HEK293 (cell line): ENCODE data around the gene WASL.

ENCODE experiments used
- GLI4 ChIP-seq: fragments of 450-650 bp; formaldehyde crosslinking; IDR thresholded peaks from 2 replicates; pipeline ENCODE4 v1.5.1; 2016; ENCODE audit warnings: missing biosample characterization, missing genetic modification characterization
- GLIS2 ChIP-seq: fragments of 450-650 bp; formaldehyde crosslinking; IDR thresholded peaks from 2 replicates; pipeline ENCODE4 v1.5.1; 2016; ENCODE audit warnings: missing biosample characterization, missing genetic modification characterization
- HOXA7 ChIP-seq: sonication (generic); formaldehyde crosslinking; IDR thresholded peaks from 2 replicates; pipeline ENCODE4 v1.8.1; 2022; ENCODE audit warnings: missing genetic modification reagents, borderline replicate concordance
- MYNN ChIP-seq: fragments of 450-650 bp; formaldehyde crosslinking; IDR thresholded peaks from 2 replicates; pipeline ENCODE4 v1.5.1; 2016; ENCODE audit warnings: missing biosample characterization, missing genetic modification characterization, borderline replicate concordance
- MZF1 ChIP-seq: fragments of 450-650 bp; formaldehyde crosslinking; IDR thresholded peaks from 2 replicates; pipeline ENCODE4 v1.5.1; 2017; ENCODE audit warnings: missing biosample characterization, missing genetic modification characterization, borderline replicate concordance
- OSR2 ChIP-seq: fragments of 450-650 bp; formaldehyde crosslinking; IDR thresholded peaks from 2 replicates; pipeline ENCODE4 v1.5.1; 2016; ENCODE audit warnings: missing biosample characterization, missing genetic modification characterization
- RBAK ChIP-seq: fragments of 450-650 bp; formaldehyde crosslinking; IDR thresholded peaks from 2 replicates; pipeline ENCODE4 v1.5.1; 2016; ENCODE audit warnings: missing biosample characterization, missing genetic modification characterization
- SALL2 ChIP-seq: fragments of 450-650 bp; formaldehyde crosslinking; IDR thresholded peaks from 2 replicates; pipeline ENCODE4 v1.5.0; 2017; ENCODE audit warnings: missing biosample characterization, mild to moderate bottlenecking, missing genetic modification characterization, borderline replicate concordance
- SP2 ChIP-seq: fragments of 450-650 bp; formaldehyde crosslinking; IDR thresholded peaks from 2 replicates; pipeline ENCODE4 v1.5.1; 2016; ENCODE audit warnings: missing biosample characterization, missing genetic modification characterization
- SP3 ChIP-seq: fragments of 450-650 bp; formaldehyde crosslinking; IDR thresholded peaks from 2 replicates; pipeline ENCODE4 v1.5.1; 2016; ENCODE audit warnings: missing biosample characterization, missing genetic modification characterization
- WT1 ChIP-seq: fragments of 450-650 bp; formaldehyde crosslinking; IDR thresholded peaks from 2 replicates; pipeline ENCODE4 v1.5.1; 2016; ENCODE audit warnings: missing biosample characterization, missing genetic modification characterization
- YY2 ChIP-seq: fragments of 450-650 bp; formaldehyde crosslinking; IDR thresholded peaks from 2 replicates; pipeline ENCODE4 v1.5.1; 2016; ENCODE audit warnings: missing biosample characterization, missing genetic modification characterization
- ZNF169 ChIP-seq: fragments of 450-650 bp; formaldehyde crosslinking; IDR thresholded peaks from 2 replicates; pipeline ENCODE4 v1.5.1; 2016; ENCODE audit warnings: missing biosample characterization, missing genetic modification characterization
- ZNF19 ChIP-seq: fragments of 450-650 bp; formaldehyde crosslinking; IDR thresholded peaks from 2 replicates; pipeline ENCODE4; 2016; ENCODE audit warnings: missing biosample characterization, missing genetic modification characterization, low read depth
- ZNF2 ChIP-seq: fragments of 450-650 bp; formaldehyde crosslinking; IDR thresholded peaks from 2 replicates; pipeline ENCODE4 v1.5.1; 2016; ENCODE audit warnings: missing biosample characterization, missing genetic modification characterization
- ZNF223 ChIP-seq: fragments of 450-650 bp; formaldehyde crosslinking; IDR thresholded peaks from 2 replicates; pipeline ENCODE4 v1.5.1; 2016; ENCODE audit warnings: missing biosample characterization, missing genetic modification characterization
- ZNF266 ChIP-seq: fragments of 450-650 bp; formaldehyde crosslinking; IDR thresholded peaks from 2 replicates; pipeline ENCODE4 v1.5.1; 2016; ENCODE audit warnings: missing biosample characterization, missing genetic modification characterization, low read depth
- ZNF311 ChIP-seq: fragments of 450-650 bp; formaldehyde crosslinking; IDR thresholded peaks from 2 replicates; pipeline ENCODE4 v1.5.1; 2017; ENCODE audit warnings: missing biosample characterization, missing genetic modification characterization, borderline replicate concordance
- ZNF335 ChIP-seq: fragments of 450-650 bp; formaldehyde crosslinking; conservative IDR thresholded peaks from 2 replicates; pipeline ENCODE4 v1.5.1; 2016; ENCODE audit warnings: missing biosample characterization, missing genetic modification characterization
- ZNF404 ChIP-seq: fragments of 450-650 bp; formaldehyde crosslinking; IDR thresholded peaks from 2 replicates; pipeline ENCODE4 v1.5.1; 2017; ENCODE audit warnings: missing biosample characterization, missing genetic modification characterization
- ZNF433 ChIP-seq: fragments of 450-650 bp; formaldehyde crosslinking; IDR thresholded peaks from 2 replicates; pipeline ENCODE4 v1.5.1; 2016; ENCODE audit warnings: missing biosample characterization, missing genetic modification characterization, low read depth
- ZNF473 ChIP-seq: fragments of 450-650 bp; formaldehyde crosslinking; IDR thresholded peaks from 2 replicates; pipeline ENCODE4 v1.5.1; 2017; ENCODE audit warnings: missing biosample characterization, missing genetic modification characterization
- ZNF48 ChIP-seq: fragments of 450-650 bp; formaldehyde crosslinking; IDR thresholded peaks from 2 replicates; pipeline ENCODE4 v1.5.1; 2016; ENCODE audit warnings: missing biosample characterization, missing genetic modification characterization
- ZNF585B ChIP-seq: fragments of 450-650 bp; formaldehyde crosslinking; IDR thresholded peaks from 2 replicates; pipeline ENCODE4 v1.5.1; 2016; ENCODE audit warnings: missing biosample characterization, missing genetic modification characterization
- ZNF692 ChIP-seq: fragments of 450-650 bp; formaldehyde crosslinking; IDR thresholded peaks from 2 replicates; pipeline ENCODE4 v1.5.1; 2016; ENCODE audit warnings: missing biosample characterization, missing genetic modification characterization
- ZNF792 ChIP-seq: fragments of 450-650 bp; formaldehyde crosslinking; IDR thresholded peaks from 2 replicates; pipeline ENCODE4 v1.5.1; 2016; ENCODE audit warnings: missing biosample characterization, missing genetic modification characterization
- ZSCAN23 ChIP-seq: fragments of 450-650 bp; formaldehyde crosslinking; IDR thresholded peaks from 2 replicates; pipeline ENCODE4 v1.5.1; 2016; ENCODE audit warnings: missing biosample characterization, missing genetic modification characterization
- TF ChIP-seq, protein P1 (sequence below): fragments of 450-650 bp; formaldehyde crosslinking; IDR thresholded peaks from 2 replicates; pipeline ENCODE4 v1.5.1; 2016; ENCODE audit warnings: missing biosample characterization, missing genetic modification characterization
- TF ChIP-seq, protein P2 (sequence below): fragments of 450-650 bp; formaldehyde crosslinking; IDR thresholded peaks from 2 replicates; pipeline ENCODE4 v1.5.1; 2017; ENCODE audit warnings: missing biosample characterization, missing genetic modification characterization
- TF ChIP-seq, protein P3 (sequence below): fragments of 450-650 bp; formaldehyde crosslinking; IDR thresholded peaks from 2 replicates; pipeline ENCODE4 v1.5.1; 2016; ENCODE audit warnings: missing biosample characterization, missing genetic modification characterization
- TF ChIP-seq, protein P4 (sequence below): fragments of 450-650 bp; formaldehyde crosslinking; IDR thresholded peaks from 2 replicates; pipeline ENCODE4 v1.5.0; 2017; ENCODE audit warnings: missing biosample characterization, missing genetic modification characterization, borderline replicate concordance

The WASL gene

DNA sequence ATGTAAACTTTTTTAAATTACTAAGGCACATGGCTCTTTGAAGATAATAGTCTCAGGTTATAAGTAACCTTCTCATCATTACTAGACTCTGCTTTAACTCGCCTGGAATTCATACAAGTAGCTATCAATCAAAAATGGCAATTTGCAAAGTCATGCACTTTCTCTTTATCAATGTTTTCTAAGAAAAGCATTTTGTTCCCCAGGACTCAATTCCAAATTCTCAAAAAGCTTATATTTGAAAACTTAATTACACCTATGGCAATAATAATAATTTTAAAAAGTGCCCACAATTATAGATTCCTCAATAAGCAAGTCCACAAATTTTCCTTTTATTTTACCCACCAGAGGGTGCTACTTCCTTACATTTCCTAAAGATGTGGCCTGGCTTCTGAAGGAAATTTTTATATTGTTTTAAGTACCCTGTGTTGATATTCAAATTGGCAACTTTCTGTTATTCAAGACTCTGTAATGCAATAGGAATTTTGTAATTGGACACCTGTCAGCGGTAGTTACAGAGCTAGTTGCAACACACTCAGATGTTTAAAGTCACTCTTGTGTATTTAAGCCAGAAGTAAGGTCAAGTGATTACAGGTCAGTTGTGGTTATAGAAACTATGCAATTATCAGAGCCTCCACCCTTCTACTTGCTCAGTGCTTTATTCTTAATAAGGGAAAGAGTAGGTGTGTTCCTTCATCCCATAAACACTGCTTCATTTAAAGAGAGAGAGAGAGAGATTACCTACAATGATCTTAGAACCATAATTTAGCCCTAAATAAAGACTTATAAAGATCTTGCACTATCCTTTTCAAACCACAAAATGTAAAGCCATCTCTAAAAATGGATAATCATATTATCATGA lies 49.1 kb upstream of the WASL start (continued):
- TF ChIP-seq, protein P1, sequence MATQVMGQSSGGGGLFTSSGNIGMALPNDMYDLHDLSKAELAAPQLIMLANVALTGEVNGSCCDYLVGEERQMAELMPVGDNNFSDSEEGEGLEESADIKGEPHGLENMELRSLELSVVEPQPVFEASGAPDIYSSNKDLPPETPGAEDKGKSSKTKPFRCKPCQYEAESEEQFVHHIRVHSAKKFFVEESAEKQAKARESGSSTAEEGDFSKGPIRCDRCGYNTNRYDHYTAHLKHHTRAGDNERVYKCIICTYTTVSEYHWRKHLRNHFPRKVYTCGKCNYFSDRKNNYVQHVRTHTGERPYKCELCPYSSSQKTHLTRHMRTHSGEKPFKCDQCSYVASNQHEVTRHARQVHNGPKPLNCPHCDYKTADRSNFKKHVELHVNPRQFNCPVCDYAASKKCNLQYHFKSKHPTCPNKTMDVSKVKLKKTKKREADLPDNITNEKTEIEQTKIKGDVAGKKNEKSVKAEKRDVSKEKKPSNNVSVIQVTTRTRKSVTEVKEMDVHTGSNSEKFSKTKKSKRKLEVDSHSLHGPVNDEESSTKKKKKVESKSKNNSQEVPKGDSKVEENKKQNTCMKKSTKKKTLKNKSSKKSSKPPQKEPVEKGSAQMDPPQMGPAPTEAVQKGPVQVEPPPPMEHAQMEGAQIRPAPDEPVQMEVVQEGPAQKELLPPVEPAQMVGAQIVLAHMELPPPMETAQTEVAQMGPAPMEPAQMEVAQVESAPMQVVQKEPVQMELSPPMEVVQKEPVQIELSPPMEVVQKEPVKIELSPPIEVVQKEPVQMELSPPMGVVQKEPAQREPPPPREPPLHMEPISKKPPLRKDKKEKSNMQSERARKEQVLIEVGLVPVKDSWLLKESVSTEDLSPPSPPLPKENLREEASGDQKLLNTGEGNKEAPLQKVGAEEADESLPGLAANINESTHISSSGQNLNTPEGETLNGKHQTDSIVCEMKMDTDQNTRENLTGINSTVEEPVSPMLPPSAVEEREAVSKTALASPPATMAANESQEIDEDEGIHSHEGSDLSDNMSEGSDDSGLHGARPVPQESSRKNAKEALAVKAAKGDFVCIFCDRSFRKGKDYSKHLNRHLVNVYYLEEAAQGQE, result no peak
- TF ChIP-seq GLIS2 (tag by site-specific recombination) (no peak), ZNF335 (tag by site-specific recombination) (no peak; the same call in none of the 2 replicates), ZNF473 (no peak), WT1 (tag by site-specific recombination) (peak; percentile 66), OSR2 (tag by site-specific recombination) (peak; percentile 93), MYNN (tag by site-specific recombination) (no peak), SALL2 (no peak), ZNF433 (tag by site-specific recombination) (no peak), SP2 (tag by site-specific recombination) (no peak), ZNF266 (tag by site-specific recombination) (no peak), SP3 (peak; percentile 27; the same call in 1 of the 2 replicates), ZNF792 (tag by site-specific recombination) (no peak), ZNF311 (tag by site-specific recombination) (no peak), ZNF19 (tag by site-specific recombination) (no peak), ZNF585B (tag by site-specific recombination) (no peak), YY2 (no peak), ZNF2 (tag by site-specific recombination) (no peak), ZNF692 (tag by site-specific recombination) (no peak), ZNF404 (tag by site-specific recombination) (no peak), HOXA7 (CRISPR knock-in tag) (no peak), RBAK (tag by site-specific recombination) (no peak), ZNF48 (tag by site-specific recombination) (no peak), GLI4 (no peak), ZNF169 (tag by site-specific recombination) (no peak), MZF1 (tag by site-specific recombination) (no peak), ZNF223 (no peak), ZSCAN23 (tag by site-specific recombination) (peak; percentile 90; the same call in 1 of the 2 replicates)
- TF ChIP-seq, protein P2, sequence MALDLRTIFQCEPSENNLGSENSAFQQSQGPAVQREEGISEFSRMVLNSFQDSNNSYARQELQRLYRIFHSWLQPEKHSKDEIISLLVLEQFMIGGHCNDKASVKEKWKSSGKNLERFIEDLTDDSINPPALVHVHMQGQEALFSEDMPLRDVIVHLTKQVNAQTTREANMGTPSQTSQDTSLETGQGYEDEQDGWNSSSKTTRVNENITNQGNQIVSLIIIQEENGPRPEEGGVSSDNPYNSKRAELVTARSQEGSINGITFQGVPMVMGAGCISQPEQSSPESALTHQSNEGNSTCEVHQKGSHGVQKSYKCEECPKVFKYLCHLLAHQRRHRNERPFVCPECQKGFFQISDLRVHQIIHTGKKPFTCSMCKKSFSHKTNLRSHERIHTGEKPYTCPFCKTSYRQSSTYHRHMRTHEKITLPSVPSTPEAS (tag by site-specific recombination), result no peak
- TF ChIP-seq, protein P3, sequence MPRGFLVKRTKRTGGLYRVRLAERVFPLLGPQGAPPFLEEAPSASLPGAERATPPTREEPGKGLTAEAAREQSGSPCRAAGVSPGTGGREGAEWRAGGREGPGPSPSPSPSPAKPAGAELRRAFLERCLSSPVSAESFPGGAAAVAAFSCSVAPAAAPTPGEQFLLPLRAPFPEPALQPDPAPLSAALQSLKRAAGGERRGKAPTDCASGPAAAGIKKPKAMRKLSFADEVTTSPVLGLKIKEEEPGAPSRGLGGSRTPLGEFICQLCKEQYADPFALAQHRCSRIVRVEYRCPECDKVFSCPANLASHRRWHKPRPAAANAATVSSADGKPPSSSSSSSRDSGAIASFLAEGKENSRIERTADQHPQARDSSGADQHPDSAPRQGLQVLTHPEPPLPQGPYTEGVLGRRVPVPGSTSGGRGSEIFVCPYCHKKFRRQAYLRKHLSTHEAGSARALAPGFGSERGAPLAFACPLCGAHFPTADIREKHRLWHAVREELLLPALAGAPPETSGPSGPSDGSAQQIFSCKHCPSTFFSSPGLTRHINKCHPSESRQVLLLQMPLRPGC, result peak; percentile 56; the same call in 1 of the 2 replicates
- TF ChIP-seq, protein P4, sequence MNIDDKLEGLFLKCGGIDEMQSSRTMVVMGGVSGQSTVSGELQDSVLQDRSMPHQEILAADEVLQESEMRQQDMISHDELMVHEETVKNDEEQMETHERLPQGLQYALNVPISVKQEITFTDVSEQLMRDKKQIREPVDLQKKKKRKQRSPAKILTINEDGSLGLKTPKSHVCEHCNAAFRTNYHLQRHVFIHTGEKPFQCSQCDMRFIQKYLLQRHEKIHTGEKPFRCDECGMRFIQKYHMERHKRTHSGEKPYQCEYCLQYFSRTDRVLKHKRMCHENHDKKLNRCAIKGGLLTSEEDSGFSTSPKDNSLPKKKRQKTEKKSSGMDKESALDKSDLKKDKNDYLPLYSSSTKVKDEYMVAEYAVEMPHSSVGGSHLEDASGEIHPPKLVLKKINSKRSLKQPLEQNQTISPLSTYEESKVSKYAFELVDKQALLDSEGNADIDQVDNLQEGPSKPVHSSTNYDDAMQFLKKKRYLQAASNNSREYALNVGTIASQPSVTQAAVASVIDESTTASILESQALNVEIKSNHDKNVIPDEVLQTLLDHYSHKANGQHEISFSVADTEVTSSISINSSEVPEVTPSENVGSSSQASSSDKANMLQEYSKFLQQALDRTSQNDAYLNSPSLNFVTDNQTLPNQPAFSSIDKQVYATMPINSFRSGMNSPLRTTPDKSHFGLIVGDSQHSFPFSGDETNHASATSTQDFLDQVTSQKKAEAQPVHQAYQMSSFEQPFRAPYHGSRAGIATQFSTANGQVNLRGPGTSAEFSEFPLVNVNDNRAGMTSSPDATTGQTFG (tag by site-specific recombination), result no peak
